ENCODE results near the gene CD8B.

Gene CD8B

DNA sequence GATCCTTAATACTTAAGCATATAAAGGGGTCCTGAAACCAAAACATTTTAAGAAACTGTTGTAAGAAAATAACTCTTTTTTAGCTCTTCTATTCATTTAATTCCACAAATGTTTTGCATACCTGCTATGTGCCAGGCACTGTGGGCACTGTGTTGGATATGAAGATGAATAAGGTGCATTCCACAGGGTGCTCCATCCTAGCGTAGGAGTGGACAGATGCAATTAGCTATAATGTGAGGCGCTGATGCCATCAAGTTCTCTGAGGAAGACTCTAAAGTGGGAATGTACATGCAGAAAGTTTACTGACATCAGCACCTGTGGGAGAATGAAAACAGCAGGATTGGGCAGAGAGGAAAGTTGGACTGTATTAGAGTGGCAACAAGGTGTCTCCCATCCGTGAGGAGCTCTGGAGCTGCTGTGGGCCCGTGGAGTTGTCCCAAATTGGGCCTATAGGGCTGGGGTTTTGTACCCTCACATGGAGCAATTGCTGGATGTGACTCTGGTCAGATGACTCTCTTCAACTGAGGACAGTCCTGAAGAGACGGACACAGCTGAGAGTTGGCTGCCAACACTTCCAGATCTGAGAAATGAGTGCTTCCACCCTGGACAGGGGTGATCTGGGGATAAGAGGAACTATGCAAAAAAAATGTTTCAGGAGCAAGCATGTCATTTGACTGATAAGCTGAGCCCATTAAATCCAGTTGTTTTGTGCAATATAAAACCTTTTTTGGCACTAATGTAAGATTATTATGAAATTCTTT is 93.3 kb downstream of the CD8B start:
- no peak for DNase-seq
